Endothelial cell of umbilical vein (primary cell): ENCODE measurements around the gene TMPRSS7. TPM values are rescaled to one million over a fixed set of nuclear protein-coding genes. Genes with fewer than 3 reads are reported as not detected.

Experiments
- BruUV-seq: library from RNA; stranded (reverse); fragments of 400-500 nt; replicated peaks from 2 replicates; lab custom pipeline; 2021; lab: Mats Ljungman, UMichigan
- CTCF ChIA-PET: fragments of 300-600, 350-600 bp; sonication (Branson Sonifier 250); formaldehyde crosslinking; loops from one replicate; lab custom pipeline; 2021; ENCODE audit warnings: antibody characterized with exemption, inconsistent platforms; lab: Charles Lee
- POLR2A ChIA-PET: fragments of 300-600, 350-600 bp; sonication (Branson Sonifier 250); formaldehyde crosslinking; loops from one replicate; lab custom pipeline; 2021; ENCODE audit warnings: antibody characterized with exemption, inconsistent platforms; lab: Charles Lee
- DNase-seq: peaks from one replicate; pipeline ENCODE4 v3.0.0-alpha.2; 2011; ENCODE audit warnings: low read depth, low spot score
- FAIRE-seq: peaks from 2 replicates; lab custom pipeline; 2011; peaks lifted over from hg19 to GRCh38; lab: Jason Lieb, UNC
- H2AFZ ChIP-seq: 2 replicates; pipeline ENCODE4 v1.6.0; 2012; ENCODE audit warnings: low read depth, low read length, control low read depth, inconsistent platforms
- H3K27ac ChIP-seq: 2 replicates; pipeline ENCODE4 v1.5.1; 2011; ENCODE audit warnings: low read depth, mild to moderate bottlenecking, control low read depth, low read length, moderate library complexity; ENCODE audit not compliant: insufficient read depth
- H3K27me3 ChIP-seq, 2 experiments: 2 replicates each; pipeline versions ENCODE4 v1.6.0 to v1.6.1; 2011; ENCODE audit warnings: low read length in 2 of 2, mixed read lengths in 1 of 2; ENCODE audit not compliant: control insufficient read depth in 2 of 2, insufficient read depth in 2 of 2
- H3K36me3 ChIP-seq, 2 experiments: 2 replicates in 1 of 2; 3 replicates in 1 of 2; pipeline ENCODE4 v1.5.1; 2011; ENCODE audit warnings: low read length in 2 of 2, mild to moderate bottlenecking in 1 of 2, moderate library complexity in 1 of 2; ENCODE audit not compliant: control insufficient read depth in 2 of 2, insufficient read depth in 2 of 2; ENCODE audit errors: extremely low read depth in 1 of 2
- H3K4me1 ChIP-seq: 3 replicates; pipeline ENCODE4 v1.5.1; 2011; ENCODE audit warnings: mild to moderate bottlenecking, low read length; ENCODE audit not compliant: control insufficient read depth, insufficient read depth; ENCODE audit errors: extremely low read depth
- H3K4me2 ChIP-seq: 2 replicates; pipeline ENCODE4 v1.6.1; 2011; ENCODE audit warnings: low read length, control low read depth, mixed read lengths; ENCODE audit not compliant: insufficient read depth
- H3K4me3 ChIP-seq, 3 experiments: fragments of 200-600 bp in 1 of 3; sonication (generic), shearing (Covaris generic) in 1 of 3; replicated peaks in 1 of 3; 2 replicates each; pipeline ENCODE4 v1.5.1; 2011 to 2016; ENCODE audit warnings: control low read depth in 3 of 3, low read length in 3 of 3, mild to moderate bottlenecking in 2 of 3, inconsistent platforms in 1 of 3, low read depth in 1 of 3, moderate library complexity in 1 of 3; ENCODE audit not compliant: insufficient read depth in 1 of 3
- H3K79me2 ChIP-seq: 2 replicates; pipeline ENCODE4 v1.6.0; 2012; ENCODE audit warnings: low read length, inconsistent platforms; ENCODE audit not compliant: control insufficient read depth, insufficient read depth
- H3K9ac ChIP-seq: replicated peaks from 2 replicates; pipeline ENCODE3; 2011; ENCODE audit warnings: low read length, control low read depth; ENCODE audit not compliant: insufficient read depth; ENCODE audit errors: extremely low read depth
- H3K9me1 ChIP-seq: replicated peaks from 3 replicates; pipeline ENCODE4 v1.6.0; 2011; ENCODE audit warnings: mild to moderate bottlenecking, low read length; ENCODE audit not compliant: control insufficient read depth, insufficient read depth; ENCODE audit errors: extremely low read depth
- H3K9me3 ChIP-seq: replicated peaks from 2 replicates; pipeline ENCODE4 v1.5.1; 2012; ENCODE audit warnings: low read length, inconsistent platforms; ENCODE audit not compliant: control insufficient read depth, insufficient read depth
- H4K20me1 ChIP-seq: replicated peaks from 2 replicates; pipeline ENCODE3; 2011; ENCODE audit warnings: mild to moderate bottlenecking, low read length; ENCODE audit not compliant: control insufficient read depth, insufficient read depth; ENCODE audit errors: extremely low read depth
- EZH2 ChIP-seq: IDR thresholded peaks from 2 replicates; pipeline ENCODE4 v1.6.1; 2012; ENCODE audit warnings: borderline replicate concordance, low read depth, mild to moderate bottlenecking, moderate library complexity, low read length, inconsistent platforms; ENCODE audit not compliant: severe bottlenecking
- GATA2 ChIP-seq: IDR thresholded peaks from 2 replicates; pipeline ENCODE4 v1.7.0; 2011; ENCODE audit warnings: low read depth, mild to moderate bottlenecking, moderate library complexity, mixed read lengths, low read length; ENCODE audit not compliant: insufficient read length, insufficient read depth
- JUN ChIP-seq: IDR thresholded peaks from 2 replicates; pipeline ENCODE4 v1.6.1; 2011; ENCODE audit warnings: borderline replicate concordance, low read depth; ENCODE audit not compliant: insufficient read length, insufficient read depth
- MAX ChIP-seq: IDR thresholded peaks from 2 replicates; pipeline ENCODE4 v1.6.1; 2011; ENCODE audit not compliant: insufficient read depth, insufficient read length
- MYC ChIP-seq: IDR thresholded peaks from one replicate; pipeline ENCODE4 v1.6.1; 2011; ENCODE audit warnings: mild to moderate bottlenecking, low read depth, low read length
- POLR2A ChIP-seq: IDR thresholded peaks from 2 replicates; pipeline ENCODE4 v1.6.1; 2012; ENCODE audit warnings: low read depth, mild to moderate bottlenecking, control low read depth, low read length
- dilution Hi-C: fragments of 300-500 bp; cut with MboI; formaldehyde crosslinking; loops from one replicate; pipeline ENCODE4 v1.15.0; 2019; ENCODE audit warnings: low sequenced_read_pairs; ENCODE audit not compliant: extremely low pct_ligation_motif_present
- intact Hi-C: fragments of 100-400 bp; cut with micrococcal nuclease; formaldehyde crosslinking; loops from one replicate; pipeline ENCODE4 v1.10.0; 2022
- polyA plus RNA-seq, 4 experiments: library from polyadenylated mRNA; depleted of rRNA in 3 of 4; stranded (reverse) in 3 of 4; unstranded in 1 of 4; fragments of >200 nt; gene quantifications; 2 replicates each; pipeline versions ENCODE4 v1.2.1 to v1.2.3, GENCODE V29; 2011 to 2012; ENCODE audit warnings: missing spikeins in 1 of 4
- total RNA-seq: library from RNA; stranded (reverse); gene quantifications from 2 replicates; pipeline ENCODE4 v1.2.3, GENCODE V29; 2021
- TF ChIP-seq, protein P1 (sequence below), 2 donors: IDR thresholded peaks; 1 replicate in 1 of 2; 2 replicates in 1 of 2; pipeline ENCODE4 v1.5.1; 2011; ENCODE audit warnings: low read length in 2 of 2, mild to moderate bottlenecking in 2 of 2, moderate library complexity in 2 of 2, control low read depth in 1 of 2, inconsistent platforms in 1 of 2, low read depth in 1 of 2; ENCODE audit not compliant: insufficient read depth in 1 of 2; ENCODE audit errors: extremely low read depth in 1 of 2

Gene TMPRSS7
- total and polyA plus RNA-seq, 2 donors (not counting 3 experiments of a cell fraction or from before 2014, with no cell fraction given): not detected

DNA sequence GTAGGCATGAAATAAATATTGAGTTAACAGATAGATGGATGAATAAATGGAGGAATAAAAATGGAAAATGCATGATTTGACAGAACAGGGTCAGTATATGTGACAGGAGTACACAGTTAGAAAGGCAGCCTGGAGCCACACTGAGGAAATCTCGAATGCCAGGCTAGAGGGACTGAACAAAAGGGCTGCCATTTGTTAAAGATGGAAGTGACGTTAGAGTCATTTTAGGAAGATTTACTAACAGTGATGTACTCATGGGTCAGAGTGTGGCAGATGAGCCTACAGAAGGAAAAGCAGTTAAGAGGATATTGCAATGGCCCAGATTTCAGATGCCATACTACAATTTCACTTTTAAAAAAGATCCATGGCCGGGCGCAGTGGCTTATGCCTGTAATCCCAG lies 7.4 kb upstream of the TMPRSS7 start:
- no peak overlapping the region for H3K9ac ChIP-seq
- TF ChIP-seq EZH2 (no peak), MAX (no peak), GATA2 (no peak), JUN (no peak), POLR2A (no peak), MYC (no peak)
- TF ChIP-seq, protein P1, sequence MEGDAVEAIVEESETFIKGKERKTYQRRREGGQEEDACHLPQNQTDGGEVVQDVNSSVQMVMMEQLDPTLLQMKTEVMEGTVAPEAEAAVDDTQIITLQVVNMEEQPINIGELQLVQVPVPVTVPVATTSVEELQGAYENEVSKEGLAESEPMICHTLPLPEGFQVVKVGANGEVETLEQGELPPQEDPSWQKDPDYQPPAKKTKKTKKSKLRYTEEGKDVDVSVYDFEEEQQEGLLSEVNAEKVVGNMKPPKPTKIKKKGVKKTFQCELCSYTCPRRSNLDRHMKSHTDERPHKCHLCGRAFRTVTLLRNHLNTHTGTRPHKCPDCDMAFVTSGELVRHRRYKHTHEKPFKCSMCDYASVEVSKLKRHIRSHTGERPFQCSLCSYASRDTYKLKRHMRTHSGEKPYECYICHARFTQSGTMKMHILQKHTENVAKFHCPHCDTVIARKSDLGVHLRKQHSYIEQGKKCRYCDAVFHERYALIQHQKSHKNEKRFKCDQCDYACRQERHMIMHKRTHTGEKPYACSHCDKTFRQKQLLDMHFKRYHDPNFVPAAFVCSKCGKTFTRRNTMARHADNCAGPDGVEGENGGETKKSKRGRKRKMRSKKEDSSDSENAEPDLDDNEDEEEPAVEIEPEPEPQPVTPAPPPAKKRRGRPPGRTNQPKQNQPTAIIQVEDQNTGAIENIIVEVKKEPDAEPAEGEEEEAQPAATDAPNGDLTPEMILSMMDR (IDR thresholded peaks at IDR 0.05; ENCODE audit: extremely low read depth in 1 of 2, insufficient read depth in 1 of 2, low read depth in 1 of 2, low read length in 2 of 2): no peak
- FAIRE-seq (no peak), DNase-seq (no peak)
- intact Hi-C loops: no loop called here
- no peak overlapping the region for H3K27ac ChIP-seq
- no peaks in the 10 kb centered on the region for H3K9me3 ChIP-seq
- no peaks in the 10 kb centered on the region for H4K20me1 ChIP-seq
- no peaks in the 10 kb centered on the region for H3K36me3 ChIP-seq
- H2AFZ ChIP-seq: no peak overlapping the region
- no peak overlapping the region for H3K4me3 ChIP-seq
- BruUV-seq: no TSS peak
- H3K27me3 ChIP-seq: peaks cover 0 to 2% of the 10 kb centered on the region in 2 experiments
- no peak overlapping the region for H3K4me2 ChIP-seq
- no peaks in the 10 kb centered on the region for H3K4me1 ChIP-seq
- dilution Hi-C loops: no loop called here
- no peaks in the 10 kb centered on the region for H3K79me2 ChIP-seq
- H3K9me1 ChIP-seq: no peaks in the 10 kb centered on the region
- POLR2A ChIA-PET: no interaction called here
- CTCF ChIA-PET: interaction anchor here (1.4 kb wide), 1 partner anchor 14 kb away, joined by 5 read pairs; no protein-coding TSS in a partner anchor
